GM21447 (cell line): ENCODE measurements around the gene CD2BP2.
"Not testable (repeated sequence)": the region's sequence is repeated elsewhere in the genome, so short reads cannot be mapped to it uniquely, and the experiment has no call there.

Source experiments
- ATAC-seq: cut with Tn5 transposase; IDR thresholded peaks from one replicate; pipeline ENCODE4 v1.9.1; 2021; ENCODE audit not compliant: unreplicated experiment

Gene CD2BP2

GRCh38 chr16:30348113-30348512 lies 7.0 kb downstream of the CD2BP2 start:
- no peak for ATAC-seq

DNA sequence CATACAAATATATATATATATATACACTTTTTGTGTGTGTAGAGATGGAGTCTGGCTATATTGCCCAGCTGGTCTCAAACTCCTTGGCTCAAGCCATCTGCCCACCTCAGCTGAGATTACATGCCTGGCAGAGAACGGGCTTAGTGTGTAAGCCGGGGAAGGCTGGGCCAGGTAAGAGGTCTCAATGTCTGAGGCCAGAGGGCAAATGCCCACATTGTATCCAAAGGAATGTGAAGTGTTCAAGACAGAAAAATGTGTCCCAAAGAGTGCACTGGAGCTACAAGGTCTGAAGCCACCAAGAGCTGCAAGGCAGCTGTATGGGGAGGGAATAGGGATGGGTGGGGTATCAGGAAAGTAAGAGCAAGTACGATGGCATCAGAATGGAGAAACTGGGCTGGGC lies 8.8 kb downstream of the CD2BP2 start:
- no peak for ATAC-seq

GRCh38 chr16:30343491-30343820 lies 11.7 kb downstream of the CD2BP2 start:
- not testable (repeated sequence) for ATAC-seq

DNA sequence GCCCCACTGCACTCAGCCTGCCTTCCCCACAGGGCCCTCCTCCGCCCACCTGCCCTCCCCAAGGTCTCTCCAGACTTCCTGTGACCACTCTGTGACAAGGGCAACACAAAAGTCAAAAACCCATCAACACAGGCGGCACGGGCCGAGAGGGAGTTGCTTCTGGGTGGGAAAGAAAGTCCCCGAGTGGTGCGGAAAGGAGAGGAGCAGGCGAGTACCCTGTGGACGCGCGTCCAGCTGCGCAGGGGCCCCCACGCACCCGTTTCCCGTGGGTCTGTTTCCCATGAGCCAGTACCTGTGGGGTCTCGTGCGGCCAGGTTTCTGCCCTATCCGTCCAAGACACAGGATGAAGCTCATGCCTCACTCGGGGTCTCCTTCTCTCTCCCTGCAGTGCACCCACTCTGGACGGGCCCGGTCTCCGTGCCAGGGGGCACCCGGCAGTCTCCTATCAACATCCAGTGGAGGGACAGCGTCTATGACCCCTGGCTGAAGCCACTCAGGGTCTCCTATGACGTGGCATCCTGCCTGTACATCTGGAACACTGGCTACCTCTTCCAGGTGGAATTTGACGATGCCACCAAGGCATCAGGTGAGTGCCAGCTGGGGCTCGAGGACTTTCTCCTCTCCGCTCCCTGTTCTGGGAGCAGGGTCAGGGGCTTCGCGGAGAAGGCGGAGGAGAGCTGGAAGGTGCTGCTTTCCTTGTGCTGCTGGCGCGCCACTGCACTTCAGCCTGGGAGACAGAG lies 12.2 kb downstream of the CD2BP2 start:
- ATAC-seq = no peak

- not testable (repeated sequence) for ATAC-seq
Measured at GRCh38 chr16:30341971-30342370, 13.1 kb downstream of the CD2BP2 start.

GRCh38 chr16:30340621-30341020 lies 14.5 kb downstream of the CD2BP2 start:
- no peak for ATAC-seq

DNA sequence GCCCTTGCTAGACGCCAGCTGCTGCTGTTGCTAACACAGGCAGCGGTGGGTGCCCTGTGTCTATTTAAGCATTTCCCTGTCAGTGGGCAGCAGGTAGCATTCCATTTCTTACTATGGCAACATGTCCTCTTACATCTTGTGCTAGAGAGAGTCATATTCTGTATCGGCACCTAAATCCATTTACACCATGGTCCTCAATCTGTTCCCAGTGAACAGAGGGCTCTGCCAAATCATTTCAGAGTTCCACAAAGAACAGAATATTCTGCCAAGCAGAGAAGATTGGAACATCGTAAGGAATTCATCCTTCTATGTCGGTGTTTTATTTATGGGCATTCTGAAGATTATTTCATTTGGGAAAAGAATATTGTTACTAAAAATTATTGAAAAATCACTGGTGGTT lies 16.4 kb downstream of the CD2BP2 start:
- ATAC-seq = not testable (repeated sequence)

DNA sequence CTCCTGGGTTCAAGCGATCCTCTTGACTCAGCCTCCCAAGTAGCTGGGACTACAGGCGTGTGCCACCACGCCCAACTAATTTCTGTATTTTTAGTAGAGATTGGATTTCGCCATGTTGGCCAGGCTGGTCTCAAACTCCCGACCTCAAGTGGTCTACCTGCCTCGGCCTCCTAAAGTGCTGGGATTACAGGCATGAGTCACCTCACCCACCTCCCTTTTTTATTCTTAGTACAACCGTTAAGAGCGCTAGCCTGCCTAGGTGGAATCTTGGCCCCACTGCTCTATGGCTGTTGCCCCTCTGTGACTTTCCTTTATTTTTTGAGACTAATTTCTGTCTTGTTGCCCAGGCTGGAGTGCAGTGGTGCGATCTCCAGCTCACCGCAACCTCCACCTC lies 17.1 kb downstream of the CD2BP2 start:
- ATAC-seq = not testable (repeated sequence)

DNA sequence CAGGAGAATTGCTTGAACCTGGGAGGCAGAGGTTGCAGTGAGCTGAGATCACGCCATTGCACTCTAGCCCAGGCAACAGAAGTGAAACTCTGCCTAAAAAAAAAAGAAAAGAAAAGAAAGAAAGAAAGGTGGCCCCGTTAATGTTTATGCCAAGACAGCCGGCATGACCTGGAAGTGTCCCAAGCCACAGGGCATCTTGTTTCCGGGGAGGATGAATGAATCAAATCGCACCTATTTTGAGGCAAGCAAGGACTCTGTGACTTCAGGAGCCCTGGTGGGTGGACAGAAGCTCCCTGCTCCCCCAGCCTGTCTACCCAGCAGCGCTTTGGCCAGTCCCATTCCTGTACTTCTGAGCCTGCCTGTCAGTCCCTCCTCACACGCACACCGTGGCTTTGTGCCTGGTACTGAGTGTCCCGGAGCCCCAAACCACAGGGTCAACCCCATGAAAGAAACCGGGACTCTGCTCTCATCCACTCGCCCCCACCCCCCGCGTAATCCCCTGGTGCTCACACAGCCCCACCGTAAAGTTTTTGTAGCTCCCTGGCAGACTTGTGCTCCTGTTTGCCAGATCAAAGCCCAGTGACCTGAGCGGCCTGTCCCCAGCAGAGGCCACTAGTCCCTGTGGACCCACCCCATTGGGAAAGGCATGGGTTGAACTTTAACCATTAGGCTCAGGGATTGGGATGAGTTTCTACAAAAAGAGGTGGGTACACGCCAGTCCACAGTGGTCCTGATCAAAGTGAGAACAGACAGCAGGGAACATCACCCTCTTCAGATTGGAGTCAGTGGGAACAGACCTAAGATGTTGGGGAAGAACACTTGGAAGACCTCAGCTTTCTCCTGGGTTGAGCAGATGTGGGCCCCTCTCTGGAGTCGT lies 19.3 kb downstream of the CD2BP2 start:
- peak; percentile 30 for ATAC-seq

GRCh38 chr16:30335028-30335597 lies 20.0 kb downstream of the CD2BP2 start:
- peak; percentile 73 for ATAC-seq

DNA sequence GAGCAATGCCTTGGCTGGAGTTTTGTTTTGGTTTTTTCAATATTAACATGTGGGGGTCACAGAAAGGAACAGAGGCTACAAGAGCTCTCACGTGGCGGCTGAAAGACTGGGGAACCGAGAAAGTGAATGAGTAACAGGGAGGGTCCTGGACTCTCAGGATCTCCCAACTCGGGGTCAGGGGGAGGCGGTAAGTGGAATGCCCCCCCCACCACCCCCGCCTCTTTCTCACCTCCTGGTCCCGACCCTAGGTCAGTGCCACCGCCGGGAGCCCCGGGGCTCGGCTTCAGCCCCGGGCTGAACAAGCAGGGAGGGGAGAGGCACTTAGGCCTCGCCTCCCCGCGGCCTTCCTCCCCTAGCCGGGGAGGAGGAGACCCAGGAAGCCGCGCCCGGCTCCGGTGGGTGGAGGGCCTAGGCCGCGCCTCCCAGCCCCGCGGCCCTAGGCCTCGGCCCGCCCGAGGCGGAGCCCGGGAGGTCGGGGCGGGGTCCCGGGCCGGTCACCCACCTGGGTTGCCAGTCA lies 20.6 kb downstream of the CD2BP2 start:
- ATAC-seq = peak; percentile 78

GRCh38 chr16:30324220-30324619 lies 30.9 kb downstream of the CD2BP2 start:
- ATAC-seq = not testable (repeated sequence)

- ATAC-seq = not testable (repeated sequence)
Measured at GRCh38 chr16:30318647-30319046, 36.5 kb downstream of the CD2BP2 start.

DNA sequence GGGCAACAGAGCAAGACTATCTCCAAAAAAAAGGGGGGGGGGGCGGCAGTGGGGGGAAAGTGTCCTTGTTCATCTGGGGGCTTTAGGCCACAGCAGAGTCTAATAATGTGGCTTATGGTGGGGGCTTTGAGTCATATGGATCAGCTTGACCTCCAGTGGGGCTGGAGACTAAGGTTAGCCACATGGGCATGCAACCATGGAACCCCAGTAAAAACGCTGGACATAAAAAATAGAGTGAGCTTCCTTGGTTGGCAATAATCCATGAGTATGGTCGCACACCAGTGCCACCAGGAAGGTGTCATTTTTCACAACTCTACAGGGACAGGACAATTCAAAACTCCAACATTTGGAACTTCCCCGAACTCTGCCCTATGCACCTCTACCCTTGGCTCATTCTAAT lies 44.2 kb downstream of the CD2BP2 start:
- not testable (repeated sequence) for ATAC-seq

- ATAC-seq = not testable (repeated sequence)
Measured at GRCh38 chr16:30309255-30309654, 45.9 kb downstream of the CD2BP2 start.
